ENCODE data around the gene DDX6. TPM values are rescaled to one million over a fixed set of nuclear protein-coding genes. Genes with fewer than 3 reads are reported as not detected.

Gene DDX6
- total RNA-seq, 1 experiment from 2014 or later = 155 TPM

GRCh38 chr11:118768690-118769089 lies 22.3 kb downstream of the DDX6 start:
- H3K4me1 ChIP-seq (ENCODE audit: control insufficient read depth, insufficient read depth, low read length) = no peaks in the 10 kb centered on the region
- intact Hi-C loops (cut with micrococcal nuclease; ENCODE audit: unreplicated experiment) (no loop called here), in situ Hi-C loops (cut with HindIII; ENCODE audit: low pct_unique_long_range_greater_than_20kb, low sequenced_read_pairs) (no loop called here)
- ChIA-PET CTCF (no interaction called here), POLR2A (no interaction called here)
- no peak overlapping the region for H3K4me3 ChIP-seq (ENCODE audit: low read depth in 2 of 2, low read length in 2 of 2)
- TF ChIP-seq REST (IDR thresholded peaks at IDR 0.05; ENCODE audit: insufficient read depth in 1 of 2, low read depth in 2 of 2, low read length in 1 of 2) = no peak
- no peak for TF ChIP-seq CTCF (IDR thresholded peaks at IDR 0.05)
- TF ChIP-seq SIN3A (IDR thresholded peaks at IDR 0.05; ENCODE audit: borderline replicate concordance, insufficient read depth, low read depth, low read length) = no peak
- no peak for TF ChIP-seq TCF7L2 (IDR thresholded peaks at IDR 0.05; ENCODE audit: low read depth, low read length)
- TF ChIP-seq POLR2AphosphoS5 (IDR thresholded peaks at IDR 0.05; ENCODE audit: low read depth, low read length) = no peak
- DNase-seq (ENCODE audit: low read depth, low spot score) (no peak), ATAC-seq (no peak)
- peaks cover 37% of the 10 kb centered on the region for H3K36me3 ChIP-seq (ENCODE audit: control insufficient read depth, insufficient read depth, low read length)
- no peaks in the 10 kb centered on the region for H3K9me3 ChIP-seq (ENCODE audit: control insufficient read depth, insufficient read depth, low read depth, low read length)
- no peaks in the 10 kb centered on the region for H3K27me3 ChIP-seq (ENCODE audit: control insufficient read depth, insufficient read depth, low read length)
- no peak overlapping the region for H3K27ac ChIP-seq (ENCODE audit: low read length)
- BruUV-seq (replicated peaks) = no TSS peak

GRCh38 chr11:118766035-118766434 lies 24.9 kb downstream of the DDX6 start:
- in situ Hi-C loops (cut with HindIII; ENCODE audit: low pct_unique_long_range_greater_than_20kb, low sequenced_read_pairs) = no loop called here

More at GRCh38 chr11:118766035-118766434, 24.9 kb downstream of the DDX6 start:
- CTCF ChIA-PET = no interaction called here
- TF ChIP-seq REST (IDR thresholded peaks at IDR 0.05; ENCODE audit: insufficient read depth in 1 of 2, low read depth in 2 of 2, low read length in 1 of 2) (no peak), CTCF (IDR thresholded peaks at IDR 0.05) (no peak), SIN3A (IDR thresholded peaks at IDR 0.05; ENCODE audit: borderline replicate concordance, insufficient read depth, low read depth, low read length) (no peak), POLR2AphosphoS5 (IDR thresholded peaks at IDR 0.05; ENCODE audit: low read depth, low read length) (no peak), TCF7L2 (IDR thresholded peaks at IDR 0.05; ENCODE audit: low read depth, low read length) (no peak)
- intact Hi-C loops (cut with micrococcal nuclease; ENCODE audit: unreplicated experiment) = no loop called here
- ATAC-seq (no peak), DNase-seq (ENCODE audit: low read depth, low spot score) (no peak)
- H3K27ac ChIP-seq (ENCODE audit: low read length) = no peak overlapping the region
- no peaks in the 10 kb centered on the region for H3K9me3 ChIP-seq (ENCODE audit: control insufficient read depth, insufficient read depth, low read depth, low read length)
- peaks cover 34% of the 10 kb centered on the region for H3K36me3 ChIP-seq (ENCODE audit: control insufficient read depth, insufficient read depth, low read length)
- no TSS peak for BruUV-seq (replicated peaks)
- no peak overlapping the region for H3K4me3 ChIP-seq (ENCODE audit: low read depth in 2 of 2, low read length in 2 of 2)
- no peaks in the 10 kb centered on the region for H3K27me3 ChIP-seq (ENCODE audit: control insufficient read depth, insufficient read depth, low read length)
- H3K4me1 ChIP-seq (ENCODE audit: control insufficient read depth, insufficient read depth, low read length) = no peaks in the 10 kb centered on the region
- POLR2A ChIA-PET = no interaction called here
